GM12874 (cell line): ENCODE measurements around the gene ZFYVE9.

ENCODE experiments used
- TF ChIP-seq, protein P1 (sequence below): IDR thresholded peaks from 2 replicates; pipeline ENCODE4 v1.5.1; 2011; ENCODE audit warnings: low read depth, mild to moderate bottlenecking, control low read depth, low read length, moderate library complexity; ENCODE audit not compliant: insufficient read depth

ZFYVE9 gene

GRCh38 chr1:52355847-52356505 lies 214.1 kb downstream of the ZFYVE9 start:
- TF ChIP-seq, protein P1, sequence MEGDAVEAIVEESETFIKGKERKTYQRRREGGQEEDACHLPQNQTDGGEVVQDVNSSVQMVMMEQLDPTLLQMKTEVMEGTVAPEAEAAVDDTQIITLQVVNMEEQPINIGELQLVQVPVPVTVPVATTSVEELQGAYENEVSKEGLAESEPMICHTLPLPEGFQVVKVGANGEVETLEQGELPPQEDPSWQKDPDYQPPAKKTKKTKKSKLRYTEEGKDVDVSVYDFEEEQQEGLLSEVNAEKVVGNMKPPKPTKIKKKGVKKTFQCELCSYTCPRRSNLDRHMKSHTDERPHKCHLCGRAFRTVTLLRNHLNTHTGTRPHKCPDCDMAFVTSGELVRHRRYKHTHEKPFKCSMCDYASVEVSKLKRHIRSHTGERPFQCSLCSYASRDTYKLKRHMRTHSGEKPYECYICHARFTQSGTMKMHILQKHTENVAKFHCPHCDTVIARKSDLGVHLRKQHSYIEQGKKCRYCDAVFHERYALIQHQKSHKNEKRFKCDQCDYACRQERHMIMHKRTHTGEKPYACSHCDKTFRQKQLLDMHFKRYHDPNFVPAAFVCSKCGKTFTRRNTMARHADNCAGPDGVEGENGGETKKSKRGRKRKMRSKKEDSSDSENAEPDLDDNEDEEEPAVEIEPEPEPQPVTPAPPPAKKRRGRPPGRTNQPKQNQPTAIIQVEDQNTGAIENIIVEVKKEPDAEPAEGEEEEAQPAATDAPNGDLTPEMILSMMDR = no peak

GRCh38 chr1:52356818-52357355 lies 215.0 kb downstream of the ZFYVE9 start:
- TF ChIP-seq, protein P1 = no peak

DNA sequence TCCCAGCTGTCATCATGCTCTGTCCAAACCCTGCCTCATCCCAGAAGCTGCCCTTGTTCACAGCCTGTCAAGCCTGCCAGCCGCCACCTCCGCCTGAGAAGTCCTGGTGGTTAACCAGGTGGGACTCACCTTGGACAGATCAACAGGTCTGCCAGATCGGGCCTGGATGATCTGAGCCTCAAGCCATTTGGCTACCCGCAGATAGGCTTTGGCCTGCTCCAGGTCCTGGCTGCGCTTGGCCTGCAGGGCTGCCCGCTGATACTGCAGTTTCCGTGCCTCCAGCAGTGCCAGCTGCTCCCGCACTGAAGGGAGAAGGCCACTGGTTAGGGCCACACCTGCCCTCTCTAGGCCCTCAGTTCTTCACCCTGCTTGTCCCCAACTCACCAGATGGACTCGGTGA lies 215.5 kb downstream of the ZFYVE9 start:
- TF ChIP-seq, protein P1 = no peak

- TF ChIP-seq, protein P1 = no peak
Measured at GRCh38 chr1:52358851-52359497, 217.1 kb downstream of the ZFYVE9 start.

DNA sequence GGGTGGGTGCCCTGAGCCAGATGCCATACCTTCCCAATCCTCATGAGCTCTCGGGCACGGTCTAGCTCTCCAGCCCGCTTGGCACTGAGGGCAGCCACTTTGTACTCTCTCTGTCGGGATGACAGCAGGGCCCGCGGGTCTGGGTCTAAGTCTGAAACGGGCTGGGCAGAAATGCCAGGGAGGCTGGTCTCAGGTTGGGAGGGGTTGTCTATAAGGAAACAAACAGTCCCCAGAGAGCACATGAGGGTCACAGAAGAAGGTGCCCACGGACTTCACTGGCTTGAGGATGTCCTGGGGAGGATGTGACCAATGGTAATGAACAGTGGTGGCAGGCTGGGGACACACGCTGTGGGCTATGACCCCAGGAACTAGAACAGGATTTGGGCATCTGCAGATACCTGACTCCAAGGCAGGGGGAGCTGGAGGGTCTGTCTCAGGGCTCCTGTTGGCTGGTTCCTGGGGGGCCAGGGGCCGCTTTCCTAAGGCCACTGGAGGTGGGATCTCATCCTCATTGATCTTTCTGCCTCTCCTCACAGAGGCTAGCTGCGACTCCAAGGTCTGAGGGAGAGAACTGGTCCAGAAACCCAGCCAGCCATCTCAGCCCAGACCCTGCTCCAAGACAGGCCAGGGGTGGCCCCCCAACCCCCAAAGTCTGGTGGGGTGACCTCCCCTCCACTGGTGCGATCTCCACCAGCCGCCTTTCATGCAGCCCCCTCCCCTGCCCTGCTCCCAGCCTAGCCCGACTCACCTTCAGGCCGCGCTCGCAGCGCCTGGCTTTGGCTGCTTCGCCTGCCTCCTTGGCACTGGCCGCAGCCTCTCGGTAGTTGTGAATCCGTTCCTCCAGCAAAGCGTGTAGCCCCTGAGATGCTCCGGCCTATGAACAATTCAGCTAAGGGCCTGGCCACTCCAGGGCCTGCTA lies 218.0 kb downstream of the ZFYVE9 start:
- TF ChIP-seq, protein P1 = no peak

DNA sequence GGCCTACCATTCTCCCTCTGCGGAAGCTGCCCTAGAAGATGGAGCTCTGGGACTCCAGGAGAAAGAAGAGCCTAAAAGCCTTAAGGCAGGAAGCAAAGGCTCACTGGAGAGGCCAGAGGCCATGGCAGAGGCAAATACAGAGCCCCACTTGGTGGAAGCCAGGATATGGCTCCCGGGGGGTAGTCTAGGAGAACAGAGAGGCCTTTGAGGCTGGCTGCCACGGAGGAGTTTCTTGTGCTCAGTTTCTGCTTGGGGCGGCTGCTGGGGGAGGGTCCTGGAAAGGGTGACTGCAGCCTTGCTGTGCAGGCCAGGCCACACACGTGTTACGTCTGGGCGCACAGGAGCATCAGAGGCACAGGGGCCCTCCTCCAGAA lies 218.7 kb downstream of the ZFYVE9 start:
- TF ChIP-seq, protein P1 = no peak

DNA sequence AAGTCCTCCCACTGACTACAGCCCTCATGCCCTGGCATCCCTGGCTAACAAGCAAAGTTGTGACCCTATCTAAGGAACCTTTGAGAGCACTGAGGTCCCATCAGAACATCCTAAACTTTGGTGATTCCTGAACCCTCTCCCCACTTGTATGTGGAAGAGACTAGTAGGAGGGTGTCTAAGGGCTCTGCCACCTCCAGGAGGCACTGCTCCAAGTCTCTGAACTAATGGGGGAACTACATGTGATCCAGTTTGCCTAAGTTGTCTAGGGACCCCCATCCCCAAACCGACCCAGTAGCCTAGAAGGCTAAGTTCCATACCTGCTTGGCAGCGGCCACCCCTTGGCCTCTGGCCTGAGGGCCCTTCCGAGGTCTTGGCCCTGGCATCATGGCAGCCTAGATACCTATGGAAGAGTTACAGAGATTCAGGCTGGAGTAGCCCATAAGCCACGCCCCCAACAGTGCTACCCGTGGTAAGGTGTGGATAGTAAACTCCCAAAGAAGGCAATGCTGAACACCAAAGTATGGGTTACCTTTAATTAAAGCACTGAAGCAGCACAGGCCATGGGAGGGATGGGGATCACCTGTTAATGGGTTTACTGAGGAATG lies 222.4 kb downstream of the ZFYVE9 start:
- TF ChIP-seq, protein P1 = 0 out of 2 replicates have a peak, but pooled peaks have one; percentile 8
